Ovary (tissue), 9 donors: ENCODE measurements around the gene CEP57L1. TPM values are rescaled to one million over a fixed set of nuclear protein-coding genes. Genes with fewer than 3 reads are reported as not detected.

Experiments used
- DNase-seq, 5 donors: peaks; one replicate each; pipeline ENCODE4 v3.0.0-alpha.2; 2019 to 2020
- H3K27ac ChIP-seq, 2 donors: fragments of 200-600 bp; one replicate each; pipeline versions ENCODE4 v1.5.1 to v1.8.0; 2019 to 2022
- H3K27me3 ChIP-seq: fragments of 200-600 bp; one replicate; pipeline ENCODE4 v1.8.0; 2022
- H3K36me3 ChIP-seq: fragments of 200-600 bp; sonication (generic); one replicate; pipeline ENCODE4 v1.5.1; 2019
- H3K4me1 ChIP-seq: one replicate; pipeline ENCODE4 v1.8.1; 2013; ENCODE audit warnings: mild to moderate bottlenecking, moderate library complexity; ENCODE audit not compliant: insufficient read depth
- H3K4me3 ChIP-seq: fragments of 200-600 bp; sonication (generic); one replicate; pipeline ENCODE4 v1.5.1; 2017
- H3K9me3 ChIP-seq, 2 donors: fragments of 200-600 bp in 1 of 2; sonication (generic) in 1 of 2; one replicate each; pipeline versions ENCODE4 v1.5.1 to v1.8.1; 2013 to 2019; ENCODE audit warnings: mild to moderate bottlenecking in 1 of 2, moderate library complexity in 1 of 2
- EP300 ChIP-seq: sonication (generic); formaldehyde crosslinking; IDR thresholded peaks from one replicate; pipeline ENCODE4 v1.6.1; 2017; ENCODE audit warnings: antibody characterized with exemption
- POLR2A ChIP-seq: fragments of 450-650 bp; IDR thresholded peaks from one replicate; pipeline ENCODE4 v1.6.1; 2017; ENCODE audit warnings: antibody characterized with exemption, mild to moderate bottlenecking, moderate library complexity
- WGBS, 3 donors: extraction: QIAGEN DNeasy Blood & Tissue Kit in 1 of 3; methylation state at CpG; one replicate each; pipeline versions ENCODE4 v1.1.5 to v1.1.7; 2013 to 2017; 5-methylcytosine and 5-hydroxymethylcytosine counted together
- intact Hi-C, 4 donors: fragments of 100-400 bp; cut with DNase I; formaldehyde crosslinking; loops; one replicate each; pipeline versions ENCODE4 v1.11.0 to v1.15.1; 2022 to 2023
- polyA plus RNA-seq, 2 donors: library from polyadenylated mRNA; stranded (reverse); fragments of 200-250 nt in 1 of 2; fragments of 350-450 nt in 1 of 2; fragmentation: Illumina TruSeq in 1 of 2; extraction: RNeasy Lipid Tissue Mini Kit (QIAGEN cat#74804) in 1 of 2; gene quantifications; one replicate each; pipeline ENCODE4 v1.2.3, GENCODE V29; 2013 to 2014
- small RNA-seq: library from RNA; depleted of rRNA; stranded (forward); fragments of <200 nt; gene quantifications from one replicate; pipeline ENCODE3, GENCODE V24; 2016
- total RNA-seq, 7 donors: library from RNA; depleted of rRNA in 2 of 7; stranded (reverse); fragments of >200 nt in 2 of 7; fragmentation: NEBNext Ultra II Directional in 3 of 7; extraction: Animal tissue kit (Norgen Biotek cat#: 25700) in 3 of 7; gene quantifications; one replicate each; pipeline versions ENCODE4 v1.1.0 to v1.2.4, GENCODE V29; 2016 to 2023
- TF ChIP-seq, protein P1 (sequence below), 3 donors: fragments of 450-650 bp in 2 of 3; fragments of 200-600 bp in 1 of 3; IDR thresholded peaks; one replicate each; pipeline versions ENCODE4 v1.5.1 to v1.8.0; 2016 to 2022; ENCODE audit warnings: antibody characterized with exemption in 3 of 3, mild to moderate bottlenecking in 1 of 3
- donor health status: DM: no; HTN: no; CAD: no; lungs with moderate emphysema.
- donor health status: DM: no; HTN: no; CAD: no.
- donor health status: Bipolar disorder and iron deficiency.
- donor health status: DM: yes; HTN: yes; CAD: no.
- donor health status: DM: no; HTN: no; CAD: no.
- donor health status: DM: yes; HTN: yes; CAD: no.

The CEP57L1 gene
- total and polyA plus RNA-seq, 9 donors = 4.9 to 12.6 (median 9.2) TPM

- intact Hi-C loops = loop anchor here in 1 of 4 donors (10.0 kb wide), 1 partner anchor 498 kb away; the partner anchor contains the start of genes AK9 and FIG4
- WGBS, 3 donors = 73 to 88% (median 80%) methylated on average over 1 of the region's 1 CpG
- H3K27ac ChIP-seq = no peak overlapping the region
- H3K27me3 ChIP-seq = no peaks in the 10 kb centered on the region
- no peak overlapping the region for H3K4me3 ChIP-seq
- no peaks in the 10 kb centered on the region for H3K36me3 ChIP-seq
- TF ChIP-seq, protein P1, sequence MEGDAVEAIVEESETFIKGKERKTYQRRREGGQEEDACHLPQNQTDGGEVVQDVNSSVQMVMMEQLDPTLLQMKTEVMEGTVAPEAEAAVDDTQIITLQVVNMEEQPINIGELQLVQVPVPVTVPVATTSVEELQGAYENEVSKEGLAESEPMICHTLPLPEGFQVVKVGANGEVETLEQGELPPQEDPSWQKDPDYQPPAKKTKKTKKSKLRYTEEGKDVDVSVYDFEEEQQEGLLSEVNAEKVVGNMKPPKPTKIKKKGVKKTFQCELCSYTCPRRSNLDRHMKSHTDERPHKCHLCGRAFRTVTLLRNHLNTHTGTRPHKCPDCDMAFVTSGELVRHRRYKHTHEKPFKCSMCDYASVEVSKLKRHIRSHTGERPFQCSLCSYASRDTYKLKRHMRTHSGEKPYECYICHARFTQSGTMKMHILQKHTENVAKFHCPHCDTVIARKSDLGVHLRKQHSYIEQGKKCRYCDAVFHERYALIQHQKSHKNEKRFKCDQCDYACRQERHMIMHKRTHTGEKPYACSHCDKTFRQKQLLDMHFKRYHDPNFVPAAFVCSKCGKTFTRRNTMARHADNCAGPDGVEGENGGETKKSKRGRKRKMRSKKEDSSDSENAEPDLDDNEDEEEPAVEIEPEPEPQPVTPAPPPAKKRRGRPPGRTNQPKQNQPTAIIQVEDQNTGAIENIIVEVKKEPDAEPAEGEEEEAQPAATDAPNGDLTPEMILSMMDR (IDR thresholded peaks at IDR 0.05) = no peak
- TF ChIP-seq EP300 (no peak), POLR2A (no peak)
- H3K4me1 ChIP-seq = no peaks in the 10 kb centered on the region
- no peaks in the 10 kb centered on the region for H3K9me3 ChIP-seq
- no peak for DNase-seq
Observed at GRCh38 chr6:109197061-109197460, 101.8 kb downstream of the CEP57L1 start.

GRCh38 chr6:109202409-109203264, 107.3 kb downstream of the CEP57L1 start:
- intact Hi-C loops = no loop called here
- 85 to 88% (median 87%) methylated on average over 5 of the region's 5 CpGs for WGBS, 3 donors

GRCh38 chr6:109204511-109204910, 109.2 kb downstream of the CEP57L1 start:
- Histone ChIP-seq H3K27me3 (no peaks in the 10 kb centered on the region), H3K4me3 (no peak overlapping the region), H3K9me3 (no peaks in the 10 kb centered on the region), H3K4me1 (no peaks in the 10 kb centered on the region), H3K27ac (no peak overlapping the region), H3K36me3 (no peaks in the 10 kb centered on the region)
- intact Hi-C loops = no loop called here
- WGBS, 3 donors = 86 to 94% (median 89%) methylated on average over 3 of the region's 3 CpGs
- TF ChIP-seq EP300 = no peak
- TF ChIP-seq POLR2A = no peak
- TF ChIP-seq, protein P1 (IDR thresholded peaks at IDR 0.05) = no peak
- DNase-seq = no peak

More at GRCh38 chr6:109202409-109203264, 107.3 kb downstream of the CEP57L1 start:
- no peaks in the 10 kb centered on the region for H3K4me1 ChIP-seq
- TF ChIP-seq, protein P1 (IDR thresholded peaks at IDR 0.05) = no peak
- TF ChIP-seq POLR2A (no peak), EP300 (no peak)
- no peak overlapping the region for H3K4me3 ChIP-seq
- H3K36me3 ChIP-seq = no peaks in the 10 kb centered on the region
- no peak for DNase-seq
- no peaks in the 10 kb centered on the region for H3K27me3 ChIP-seq
- no peaks in the 10 kb centered on the region for H3K9me3 ChIP-seq
- no peak overlapping the region for H3K27ac ChIP-seq

- H3K9me3 ChIP-seq = no peaks in the 10 kb centered on the region
- H3K4me1 ChIP-seq = no peaks in the 10 kb centered on the region
- H3K4me3 ChIP-seq = no peak overlapping the region
- no peak overlapping the region for H3K27ac ChIP-seq
- TF ChIP-seq EP300 (no peak), POLR2A (no peak)
- TF ChIP-seq, protein P1 (IDR thresholded peaks at IDR 0.05) = no peak
- DNase-seq = no peak
- H3K36me3 ChIP-seq = no peaks in the 10 kb centered on the region
- H3K27me3 ChIP-seq = no peaks in the 10 kb centered on the region
- 67 to 91% (median 84%) methylated on average over 1 of the region's 1 CpG for WGBS, 3 donors
- intact Hi-C loops = no loop called here
Observed at GRCh38 chr6:109212683-109213082, 117.4 kb downstream of the CEP57L1 start.

Small RNAs within 50 kb of the gene (small RNA-seq; reads per million reads assigned to genes)
- not detected for gene RNU6-653P

Other genes starting within 250 kb of the CEP57L1 start
- gene ARMC2, start 247.1 kb upstream of the CEP57L1 start, total RNA-seq = 10 to 100 TPM in 4 of 7 donors, 1 to 10 TPM in 3; 3.2 to 14.7 (median 10.3) TPM
- gene ARMC2, start 247.1 kb upstream of the CEP57L1 start, polyA plus RNA-seq = 1 to 10 TPM; 3.3 to 7.1 TPM
- 10 to 100 TPM; 36.5 to 97.2 (median 65.4) TPM for gene SESN1, start 661 bp upstream of the CEP57L1 start, total RNA-seq
- 10 to 100 TPM; 55.0 to 68.4 TPM for gene SESN1, start 661 bp upstream of the CEP57L1 start, polyA plus RNA-seq